SU-DHL-6 (cell line): Measurements from ENCODE around the gene ZNF574.

Source experiments
- H2AFZ ChIP-seq: fragments of 200-600 bp; sonication (generic); 2 replicates; pipeline ENCODE4 v1.6.1; 2014; ENCODE audit warnings: low read depth, mild to moderate bottlenecking, moderate library complexity, mixed read lengths, antibody characterized with exemption, low read length; ENCODE audit not compliant: severe bottlenecking
- H3F3A ChIP-seq: fragments of 200-600 bp; shearing (Covaris generic); 2 replicates; pipeline ENCODE4 v1.6.0; 2016; ENCODE audit warnings: antibody characterized with exemption, mild to moderate bottlenecking; ENCODE audit not compliant: insufficient read depth
- H3K27ac ChIP-seq: fragments of 200-600 bp; sonication (generic); 2 replicates; pipeline ENCODE4 v1.5.1; 2016; ENCODE audit warnings: low read depth, mild to moderate bottlenecking, low read length, moderate library complexity, mixed read lengths
- H3K27me3 ChIP-seq: fragments of 200-600 bp; sonication (generic), shearing (Covaris generic); 2 replicates; pipeline ENCODE4 v1.6.0; 2014; ENCODE audit warnings: mild to moderate bottlenecking, low read length
- H3K36me3 ChIP-seq: fragments of 200-600 bp; sonication (generic); 2 replicates; pipeline ENCODE4 v1.6.1; 2014; ENCODE audit warnings: mild to moderate bottlenecking, low read length, mixed read lengths
- H3K4me2 ChIP-seq: fragments of 300-600, 200-600 bp; shearing (Covaris generic), sonication (generic); 2 replicates; pipeline ENCODE4 v1.6.0; 2014; ENCODE audit warnings: low read length, low read depth, mild to moderate bottlenecking; ENCODE audit not compliant: poor library complexity, severe bottlenecking
- H3K4me3 ChIP-seq: fragments of 200-600 bp; sonication (generic); 2 replicates; pipeline ENCODE4 v1.5.1; 2014; ENCODE audit warnings: antibody characterized with exemption, low read length, mild to moderate bottlenecking, mixed read lengths; ENCODE audit not compliant: insufficient read depth, poor library complexity, severe bottlenecking
- H3K79me2 ChIP-seq: fragments of 200-600 bp; sonication (generic); 2 replicates; pipeline ENCODE4 v1.6.1; 2014; ENCODE audit warnings: mild to moderate bottlenecking, low read length, moderate library complexity; ENCODE audit not compliant: insufficient read depth
- H3K9ac ChIP-seq: fragments of 200-600 bp; sonication (generic); 2 replicates; pipeline ENCODE4 v1.7.0; 2014; ENCODE audit warnings: mild to moderate bottlenecking, low read length
- H3K9me2 ChIP-seq: fragments of 200-600 bp; sonication (generic); replicated peaks from 2 replicates; pipeline ENCODE4 v1.6.1; 2014; ENCODE audit warnings: low read length; ENCODE audit not compliant: insufficient read depth
- H3K9me3 ChIP-seq: fragments of 200-600 bp; sonication (generic); 2 replicates; pipeline ENCODE4 v1.6.1; 2014; ENCODE audit warnings: low read length, mixed read lengths; ENCODE audit not compliant: insufficient read depth
- H4K20me1 ChIP-seq: fragments of 200-600 bp; sonication (generic); 2 replicates; pipeline ENCODE4 v1.6.1; 2014; ENCODE audit warnings: low read depth, mild to moderate bottlenecking, antibody characterized with exemption, low read length, moderate library complexity, mixed read lengths
- EZH2phosphoT487 ChIP-seq: fragments of 200-600 bp; sonication (generic), shearing (Covaris generic); conservative IDR thresholded peaks from 2 replicates; pipeline ENCODE4 v1.6.1; 2018; ENCODE audit warnings: mild to moderate bottlenecking, antibody characterized with exemption, low read length, moderate library complexity, mixed read lengths
- TF ChIP-seq, protein P1 (sequence below): fragments of 200-600 bp; sonication (generic); IDR thresholded peaks from one replicate; pipeline ENCODE4 v1.5.1; 2017; ENCODE audit warnings: antibody characterized with exemption, mild to moderate bottlenecking, low read length, moderate library complexity; ENCODE audit not compliant: insufficient read depth, poor library complexity, severe bottlenecking

Gene ZNF574

GRCh38 chr19:42054205-42054604 lies 21.8 kb upstream of the ZNF574 start:
- no peaks in the 10 kb centered on the region for H3K9me3 ChIP-seq
- no peaks in the 10 kb centered on the region; the same call in 1 of the 2 replicates for H3F3A ChIP-seq
- H3K4me2 ChIP-seq = no peak overlapping the region
- H2AFZ ChIP-seq = no peak overlapping the region
- H3K79me2 ChIP-seq = no peaks in the 10 kb centered on the region
- TF ChIP-seq, protein P1, sequence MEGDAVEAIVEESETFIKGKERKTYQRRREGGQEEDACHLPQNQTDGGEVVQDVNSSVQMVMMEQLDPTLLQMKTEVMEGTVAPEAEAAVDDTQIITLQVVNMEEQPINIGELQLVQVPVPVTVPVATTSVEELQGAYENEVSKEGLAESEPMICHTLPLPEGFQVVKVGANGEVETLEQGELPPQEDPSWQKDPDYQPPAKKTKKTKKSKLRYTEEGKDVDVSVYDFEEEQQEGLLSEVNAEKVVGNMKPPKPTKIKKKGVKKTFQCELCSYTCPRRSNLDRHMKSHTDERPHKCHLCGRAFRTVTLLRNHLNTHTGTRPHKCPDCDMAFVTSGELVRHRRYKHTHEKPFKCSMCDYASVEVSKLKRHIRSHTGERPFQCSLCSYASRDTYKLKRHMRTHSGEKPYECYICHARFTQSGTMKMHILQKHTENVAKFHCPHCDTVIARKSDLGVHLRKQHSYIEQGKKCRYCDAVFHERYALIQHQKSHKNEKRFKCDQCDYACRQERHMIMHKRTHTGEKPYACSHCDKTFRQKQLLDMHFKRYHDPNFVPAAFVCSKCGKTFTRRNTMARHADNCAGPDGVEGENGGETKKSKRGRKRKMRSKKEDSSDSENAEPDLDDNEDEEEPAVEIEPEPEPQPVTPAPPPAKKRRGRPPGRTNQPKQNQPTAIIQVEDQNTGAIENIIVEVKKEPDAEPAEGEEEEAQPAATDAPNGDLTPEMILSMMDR = no peak
- no peaks in the 10 kb centered on the region for H3K36me3 ChIP-seq
- no peak overlapping the region for H3K4me3 ChIP-seq
- no peak overlapping the region for H3K27ac ChIP-seq
- no peak overlapping the region for H3K9ac ChIP-seq
- no peaks in the 10 kb centered on the region for H3K9me2 ChIP-seq
- H3K27me3 ChIP-seq = no peaks in the 10 kb centered on the region
- H4K20me1 ChIP-seq = no peaks in the 10 kb centered on the region

GRCh38 chr19:42057846-42058245 lies 18.1 kb upstream of the ZNF574 start:
- no peaks in the 10 kb centered on the region for H3K9me3 ChIP-seq
- H3K27me3 ChIP-seq = no peaks in the 10 kb centered on the region
- H3K4me2 ChIP-seq = no peak overlapping the region
- no peaks in the 10 kb centered on the region for H3K36me3 ChIP-seq
- H3K9me2 ChIP-seq = no peaks in the 10 kb centered on the region
- no peaks in the 10 kb centered on the region for H4K20me1 ChIP-seq
- no peaks in the 10 kb centered on the region; the same call in 1 of the 2 replicates for H3F3A ChIP-seq
- H3K4me3 ChIP-seq = no peak overlapping the region
- H3K9ac ChIP-seq = no peak overlapping the region
- H2AFZ ChIP-seq = no peak overlapping the region
- H3K79me2 ChIP-seq = no peaks in the 10 kb centered on the region
- no peak overlapping the region for H3K27ac ChIP-seq
- TF ChIP-seq, protein P1 = no peak
- TF ChIP-seq EZH2phosphoT487 = no peak

GRCh38 chr19:42059196-42059595 lies 16.8 kb upstream of the ZNF574 start:
- no peak overlapping the region for H3K27ac ChIP-seq
- no peak overlapping the region for H3K4me2 ChIP-seq
- no peaks in the 10 kb centered on the region for H4K20me1 ChIP-seq
- H2AFZ ChIP-seq = no peak overlapping the region
- H3K36me3 ChIP-seq = no peaks in the 10 kb centered on the region
- H3K9ac ChIP-seq = no peak overlapping the region
- no peaks in the 10 kb centered on the region; the same call in 1 of the 2 replicates for H3F3A ChIP-seq
- H3K4me3 ChIP-seq = no peak overlapping the region
- no peaks in the 10 kb centered on the region for H3K27me3 ChIP-seq
- H3K9me3 ChIP-seq = no peaks in the 10 kb centered on the region
- H3K79me2 ChIP-seq = no peaks in the 10 kb centered on the region
- no peaks in the 10 kb centered on the region for H3K9me2 ChIP-seq
- TF ChIP-seq, protein P1 = no peak
- TF ChIP-seq EZH2phosphoT487 = no peak
